ENCODE data around the gene GPR155.

GPR155 gene

DNA sequence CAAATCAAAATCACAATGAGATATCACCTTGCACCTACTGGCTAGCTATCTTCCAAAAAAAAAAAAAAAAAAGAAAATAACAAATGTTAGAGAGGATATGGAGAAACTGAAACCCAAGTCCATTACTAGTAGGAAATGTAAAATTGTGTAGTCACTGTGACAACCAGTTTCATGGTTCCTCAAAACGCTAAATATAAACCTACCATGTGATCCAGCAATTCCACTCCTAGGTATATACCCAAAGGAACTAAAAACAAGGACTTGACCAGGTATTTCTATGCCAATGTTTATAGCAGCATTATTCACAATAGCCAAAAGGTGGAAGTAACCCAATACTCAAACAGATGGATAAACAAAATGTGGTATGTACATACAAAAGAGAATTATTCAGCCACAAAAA is 103.0 kb downstream of the GPR155 start:
- H3K27ac ChIP-seq (ENCODE audit: low read depth, low read length) = no peak overlapping the region
- H3K36me3 ChIP-seq (ENCODE audit: control insufficient read depth in 1 of 2, insufficient read depth in 2 of 2, low read length in 2 of 2) = peaks cover 19 to 55% of the 10 kb centered on the region in 2 donors

More for the DNA sequence above, 103.0 kb downstream of the GPR155 start:
- Histone ChIP-seq H3K9me3 (ENCODE audit: control insufficient read depth in 1 of 2, low read length in 2 of 2) (no peaks in the 10 kb centered on the region), H3K4me3 (ENCODE audit: low read depth in 1 of 2, low read length in 2 of 2) (no peak overlapping the region), H3K27me3 (ENCODE audit: control insufficient read depth in 1 of 2, insufficient read depth in 2 of 2, low read length in 2 of 2) (no peaks in the 10 kb centered on the region), H3K4me1 (ENCODE audit: control insufficient read depth in 1 of 2, insufficient read depth in 2 of 2, low read length in 2 of 2) (no peaks in the 10 kb centered on the region), H3K9ac (ENCODE audit: low read depth in 1 of 2, low read length in 2 of 2) (no peak overlapping the region)

Data from duodenal mucosa (tissue), 2 donors.